GM23338 (cell line): ENCODE measurements around the gene RIPPLY2. TPM values are rescaled to one million over a fixed set of nuclear protein-coding genes. Genes with fewer than 3 reads are reported as not detected.

Experiments used
- ATAC-seq: fragments of 200-7000 bp; cut with Tn5 transposase; 3 replicates; pipeline ENCODE4 v1.9.1; 2020
- DNase-seq: peaks from one replicate; pipeline ENCODE4 v3.0.0-alpha.2; 2015; ENCODE audit warnings: low spot score
- H2AFZ ChIP-seq: fragments of 200-600 bp; sonication (generic); 2 replicates; pipeline ENCODE4 v1.8.0; 2016; ENCODE audit warnings: antibody characterized with exemption, mild to moderate bottlenecking, moderate library complexity
- H3F3A ChIP-seq: fragments of 200-600 bp; sonication (generic); replicated peaks from 2 replicates; pipeline ENCODE4 v1.8.0; 2017; ENCODE audit warnings: antibody characterized with exemption, mixed run types, low read depth
- H3K27ac ChIP-seq: fragments of 200-600 bp; sonication (generic); 2 replicates; pipeline ENCODE4 v1.6.1; 2016; ENCODE audit warnings: low read depth
- H3K27me3 ChIP-seq: fragments of 200-600 bp; sonication (generic); 2 replicates; pipeline ENCODE4 v1.8.0; 2016; ENCODE audit warnings: mild to moderate bottlenecking, mixed run types, moderate library complexity; ENCODE audit not compliant: insufficient read depth
- H3K36me3 ChIP-seq: fragments of 200-600 bp; sonication (generic); 2 replicates; pipeline ENCODE4 v1.8.0; 2016; ENCODE audit warnings: mild to moderate bottlenecking; ENCODE audit not compliant: insufficient read depth
- H3K4me1 ChIP-seq: fragments of 200-600 bp; sonication (generic); 2 replicates; pipeline ENCODE4 v1.8.0; 2016; ENCODE audit warnings: mild to moderate bottlenecking, moderate library complexity; ENCODE audit not compliant: insufficient read depth
- H3K4me2 ChIP-seq: fragments of 200-600 bp; sonication (generic); 2 replicates; pipeline ENCODE4 v1.7.1; 2017; ENCODE audit warnings: mixed run types
- H3K4me3 ChIP-seq: fragments of 200-600 bp; sonication (generic); 2 replicates; pipeline ENCODE4 v1.6.1; 2016; ENCODE audit warnings: mixed run types
- H3K79me2 ChIP-seq: fragments of 200-600 bp; sonication (generic); replicated peaks from 2 replicates; pipeline ENCODE4 v1.8.0; 2017; ENCODE audit warnings: mild to moderate bottlenecking; ENCODE audit not compliant: insufficient read depth
- H3K9me2 ChIP-seq: fragments of 200-600 bp; sonication (generic); 2 replicates; pipeline ENCODE4 v1.8.0; 2017; ENCODE audit not compliant: insufficient read depth
- H4K20me1 ChIP-seq: fragments of 200-600 bp; sonication (generic); replicated peaks from 2 replicates; pipeline ENCODE4 v1.8.0; 2017; ENCODE audit warnings: mild to moderate bottlenecking; ENCODE audit not compliant: insufficient read depth
- H3K27ac Mint-ChIP-seq: 2 replicates; pipeline ENCODE4 v1.8.0; 2020; ENCODE audit warnings: inconsistent platforms, mild to moderate bottlenecking, moderate library complexity, mixed read lengths
- H3K27me3 Mint-ChIP-seq: 3 replicates; pipeline ENCODE4 v1.8.0; 2022; ENCODE audit warnings: low read depth, mild to moderate bottlenecking, moderate library complexity, mixed read lengths, inconsistent platforms; ENCODE audit not compliant: insufficient read depth, poor library complexity
- H3K36me3 Mint-ChIP-seq: 3 replicates; pipeline ENCODE4 v1.8.0; 2021; ENCODE audit warnings: low read depth, mild to moderate bottlenecking, inconsistent platforms, moderate library complexity, mixed read lengths
- H3K4me1 Mint-ChIP-seq: 3 replicates; pipeline ENCODE4 v1.8.0; 2020; ENCODE audit warnings: mild to moderate bottlenecking, inconsistent platforms, mixed read lengths
- H3K4me3 Mint-ChIP-seq: 3 replicates; pipeline ENCODE4 v1.8.0; 2021; ENCODE audit warnings: moderate library complexity, mild to moderate bottlenecking, inconsistent platforms, mixed read lengths
- H3K9me3 Mint-ChIP-seq: 3 replicates; pipeline ENCODE4 v1.8.0; 2020; ENCODE audit warnings: moderate library complexity, mild to moderate bottlenecking, inconsistent platforms, mixed read lengths
- CREB1 ChIP-seq: fragments of 250-450 bp; sonication (Bioruptor Pico); IDR thresholded peaks from 2 replicates; pipeline ENCODE4 v1.5.0; 2020; ENCODE audit warnings: low read depth, mild to moderate bottlenecking, moderate library complexity
- CTCF ChIP-seq, 2 experiments: fragments of 200-600 bp in 1 of 2; sonication (generic) in 1 of 2; conservative IDR thresholded peaks; 2 replicates each; pipeline versions ENCODE4 v1.5.1 to v1.6.1; 2016 to 2017; ENCODE audit warnings: antibody characterized with exemption in 2 of 2, low read depth in 2 of 2, mild to moderate bottlenecking in 2 of 2, moderate library complexity in 1 of 2
- EZH2 ChIP-seq: fragments of 200-600 bp; sonication (generic); IDR thresholded peaks from one replicate; pipeline ENCODE4 v1.8.0; 2017; ENCODE audit warnings: antibody characterized with exemption, mild to moderate bottlenecking, low read depth; ENCODE audit not compliant: unreplicated experiment
- EZH2phosphoT487 ChIP-seq: fragments of 200-600 bp; sonication (generic); IDR thresholded peaks from one replicate; pipeline ENCODE4 v1.8.1; 2018; ENCODE audit warnings: antibody characterized with exemption; ENCODE audit not compliant: unreplicated experiment
- NANOG ChIP-seq: IDR thresholded peaks from 2 replicates; pipeline ENCODE4 v1.6.1; 2016; ENCODE audit warnings: antibody characterized with exemption, borderline replicate concordance
- POLR2AphosphoS5 ChIP-seq: IDR thresholded peaks from 2 replicates; pipeline ENCODE4 v1.6.1; 2016; ENCODE audit warnings: antibody characterized with exemption, low read depth
- ZNF114 ChIP-seq: fragments of 250-450 bp; sonication (Bioruptor Pico); IDR thresholded peaks from 2 replicates; pipeline ENCODE4 v1.5.0; 2020; ENCODE audit warnings: mild to moderate bottlenecking, moderate library complexity
- polyA plus RNA-seq: library from polyadenylated mRNA; unstranded; fragments of >200 nt; fragmentation: Nextera tagmentation; extraction: Ambion mirVana; gene quantifications from 2 replicates; pipeline ENCODE4 v1.2.1, GENCODE V29; 2016
- total RNA-seq: library from RNA; depleted of rRNA; stranded (reverse); fragments of >200 nt; shearing (Covaris generic); gene quantifications from 2 replicates; pipeline ENCODE4 v1.2.3, GENCODE V29; 2014
- TF ChIP-seq, protein P1 (sequence below): IDR thresholded peaks from 2 replicates; pipeline ENCODE4 v1.6.1; 2016; ENCODE audit warnings: antibody characterized with exemption

RIPPLY2 gene
- total and polyA plus RNA-seq, 2 experiments from 2014 or later, result 3.4 to 4.0 TPM

GRCh38 chr6:83890520-83890919, 37.4 kb downstream of the RIPPLY2 start:
- H3K36me3 ChIP-seq, result no peaks in the 10 kb centered on the region
- DNase-seq, result no peak
- no peaks in the 10 kb centered on the region for H3K27me3 ChIP-seq
- Mint-ChIP-seq H3K36me3 (no peaks in the 10 kb centered on the region), H3K9me3 (no peaks in the 10 kb centered on the region), H3K27me3 (no peaks in the 10 kb centered on the region), H3K4me3 (no peak overlapping the region), H3K27ac (no peak overlapping the region), H3K4me1 (peaks cover 8% of the 10 kb centered on the region)
- H2AFZ ChIP-seq, result no peak overlapping the region
- H3K27ac ChIP-seq, result no peak overlapping the region
- H3K79me2 ChIP-seq, result 0 out of 2 replicates have a peak, but pooled peaks cover 15% of the 10 kb centered on the region
- H3F3A ChIP-seq, result no peaks in the 10 kb centered on the region
- peaks cover 14% of the 10 kb centered on the region for H3K4me1 ChIP-seq
- H3K9me2 ChIP-seq, result no peaks in the 10 kb centered on the region
- H3K4me2 ChIP-seq, result no peak overlapping the region
- no peak for ATAC-seq
- TF ChIP-seq ZNF114 (no peak), CTCF (conservative IDR thresholded peaks at IDR 0.05; ENCODE audit: low read depth in 2 of 2) (no peak), NANOG (no peak), EZH2phosphoT487 (no peak)
- no peak overlapping the region for H3K4me3 ChIP-seq
- no peaks in the 10 kb centered on the region for H4K20me1 ChIP-seq

DNA sequence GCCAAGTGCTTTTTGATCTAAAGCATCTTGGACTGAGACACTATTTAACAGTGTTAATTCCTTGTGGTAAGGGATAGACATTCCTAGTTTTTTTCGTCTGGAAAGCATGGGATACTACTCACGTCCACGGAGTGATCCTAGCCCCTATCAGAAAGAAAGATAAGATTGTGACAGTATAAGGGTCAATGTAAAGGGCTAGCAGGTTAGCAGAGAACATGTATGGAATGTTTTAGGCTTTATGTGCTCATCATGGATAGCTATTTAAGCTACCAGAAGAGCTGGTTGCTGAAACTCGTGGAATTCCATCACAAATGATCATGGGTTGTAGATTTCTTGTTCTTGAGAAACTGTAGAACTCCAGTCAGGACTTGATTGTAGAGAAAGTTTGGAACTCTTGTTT, 38.4 kb downstream of the RIPPLY2 start:
- H3K27me3 ChIP-seq, result no peaks in the 10 kb centered on the region
- H3K4me3 ChIP-seq, result no peak overlapping the region
- H3K4me3 Mint-ChIP-seq, result no peak overlapping the region
- 0 out of 2 replicates have a peak, but pooled peaks cover 6% of the 10 kb centered on the region for H3K79me2 ChIP-seq
- H3K27ac Mint-ChIP-seq, result no peak overlapping the region
- ATAC-seq, result no peak
- H3K27ac ChIP-seq, result no peak overlapping the region
- H3K4me1 ChIP-seq, result peaks cover 14% of the 10 kb centered on the region
- H3K9me3 Mint-ChIP-seq, result no peaks in the 10 kb centered on the region
- H3K9me2 ChIP-seq, result no peaks in the 10 kb centered on the region
- H3K27me3 Mint-ChIP-seq, result no peaks in the 10 kb centered on the region
- no peak overlapping the region for H3K4me2 ChIP-seq
- no peak for DNase-seq
- TF ChIP-seq NANOG, result no peak
- TF ChIP-seq POLR2AphosphoS5, result no peak
- no peak for TF ChIP-seq CREB1 (CRISPR knock-in tag)
- no peak for TF ChIP-seq EZH2
- TF ChIP-seq, protein P1, sequence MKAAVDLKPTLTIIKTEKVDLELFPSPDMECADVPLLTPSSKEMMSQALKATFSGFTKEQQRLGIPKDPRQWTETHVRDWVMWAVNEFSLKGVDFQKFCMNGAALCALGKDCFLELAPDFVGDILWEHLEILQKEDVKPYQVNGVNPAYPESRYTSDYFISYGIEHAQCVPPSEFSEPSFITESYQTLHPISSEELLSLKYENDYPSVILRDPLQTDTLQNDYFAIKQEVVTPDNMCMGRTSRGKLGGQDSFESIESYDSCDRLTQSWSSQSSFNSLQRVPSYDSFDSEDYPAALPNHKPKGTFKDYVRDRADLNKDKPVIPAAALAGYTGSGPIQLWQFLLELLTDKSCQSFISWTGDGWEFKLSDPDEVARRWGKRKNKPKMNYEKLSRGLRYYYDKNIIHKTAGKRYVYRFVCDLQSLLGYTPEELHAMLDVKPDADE, result no peak
- H4K20me1 ChIP-seq, result no peaks in the 10 kb centered on the region
- no peaks in the 10 kb centered on the region for H3K36me3 ChIP-seq
- no peaks in the 10 kb centered on the region for H3F3A ChIP-seq
- peaks cover 8% of the 10 kb centered on the region for H3K4me1 Mint-ChIP-seq
- H2AFZ ChIP-seq, result no peak overlapping the region
- no peaks in the 10 kb centered on the region for H3K36me3 Mint-ChIP-seq
